Spleen (tissue), 7 donors: ENCODE data around the gene CALCR.

Experiments used
- POLR2AphosphoS5 ChIP-seq, 3 donors: sonication (generic); formaldehyde crosslinking; IDR thresholded peaks; one replicate each; pipeline ENCODE4 v1.5.1; 2017; ENCODE audit warnings: antibody characterized with exemption in 3 of 3
- TF ChIP-seq, protein P1 (sequence below), 11 experiments: fragments of 200-600 bp in 7 of 11; fragments of 450-650 bp in 4 of 11; sonication (generic) in 4 of 11; IDR thresholded peaks in 8 of 11; conservative IDR thresholded peaks in 3 of 11; 1 replicate in 7 of 11; 2 replicates in 4 of 11; pipeline versions ENCODE4 v1.4.0 to v1.8.0; 2016 to 2021; ENCODE audit warnings: antibody characterized with exemption in 11 of 11, inconsistent platforms in 4 of 11, mild to moderate bottlenecking in 1 of 11
- donor health status: DM: no; HTN: no; CAD: no; lungs with moderate emphysema.
- donor health status: DM: no; HTN: no; CAD: no.
- donor health status: DM: no; HTN: no; CAD: no.

DNA sequence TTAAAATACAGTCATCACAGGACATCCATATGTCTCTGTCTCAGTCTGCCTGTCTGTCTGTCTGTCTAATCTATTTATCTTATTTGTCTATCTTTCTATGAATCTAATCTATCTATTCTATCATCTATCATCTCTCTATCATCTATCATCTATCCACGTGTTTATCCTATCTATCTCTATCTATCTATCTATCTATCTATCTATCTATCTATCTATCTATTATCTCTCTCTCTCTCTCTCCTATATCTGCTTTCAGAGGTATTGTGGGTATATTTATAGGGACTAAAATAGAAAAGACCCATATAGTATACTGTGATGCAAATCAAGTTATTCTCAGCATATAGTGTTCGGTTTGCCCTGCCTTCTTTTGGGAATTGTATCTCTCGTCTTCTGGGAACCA is 174.9 kb downstream of the CALCR start:
- TF ChIP-seq, protein P1, sequence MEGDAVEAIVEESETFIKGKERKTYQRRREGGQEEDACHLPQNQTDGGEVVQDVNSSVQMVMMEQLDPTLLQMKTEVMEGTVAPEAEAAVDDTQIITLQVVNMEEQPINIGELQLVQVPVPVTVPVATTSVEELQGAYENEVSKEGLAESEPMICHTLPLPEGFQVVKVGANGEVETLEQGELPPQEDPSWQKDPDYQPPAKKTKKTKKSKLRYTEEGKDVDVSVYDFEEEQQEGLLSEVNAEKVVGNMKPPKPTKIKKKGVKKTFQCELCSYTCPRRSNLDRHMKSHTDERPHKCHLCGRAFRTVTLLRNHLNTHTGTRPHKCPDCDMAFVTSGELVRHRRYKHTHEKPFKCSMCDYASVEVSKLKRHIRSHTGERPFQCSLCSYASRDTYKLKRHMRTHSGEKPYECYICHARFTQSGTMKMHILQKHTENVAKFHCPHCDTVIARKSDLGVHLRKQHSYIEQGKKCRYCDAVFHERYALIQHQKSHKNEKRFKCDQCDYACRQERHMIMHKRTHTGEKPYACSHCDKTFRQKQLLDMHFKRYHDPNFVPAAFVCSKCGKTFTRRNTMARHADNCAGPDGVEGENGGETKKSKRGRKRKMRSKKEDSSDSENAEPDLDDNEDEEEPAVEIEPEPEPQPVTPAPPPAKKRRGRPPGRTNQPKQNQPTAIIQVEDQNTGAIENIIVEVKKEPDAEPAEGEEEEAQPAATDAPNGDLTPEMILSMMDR (IDR thresholded peaks at IDR 0.05 in 8 of 11, conservative IDR thresholded peaks at IDR 0.05 in 3 of 11), result no peak
- no peak for TF ChIP-seq POLR2AphosphoS5 (IDR thresholded peaks at IDR 0.05)
